ENCODE data around the gene TMEM42. TPM values are rescaled to one million over a fixed set of nuclear protein-coding genes. Genes with fewer than 3 reads are reported as not detected.
A peak's percentile ranks its signal among the peaks of the same experiment; 100 is the strongest.

Gene TMEM42
- total and polyA plus RNA-seq, 2 of the 4 experiments (the other 2 are of a cell fraction): 13.1 to 24.7 TPM

GRCh38 chr3:44875596-44875995 lies 13.9 kb downstream of the TMEM42 start:
- H3K4me3 ChIP-seq (ENCODE audit: insufficient read depth, low read depth, low read length): no peak overlapping the region
- in situ Hi-C loops (cut with MboI; ENCODE audit: low sequenced_read_pairs): loop anchor here (25.0 kb wide), 1 partner anchor 538 kb away; the partner anchor contains the start of gene TCAIM
- intact Hi-C loops (cut with micrococcal nuclease): no loop called here

More at GRCh38 chr3:44875596-44875995, 13.9 kb downstream of the TMEM42 start:
- no peak overlapping the region for H3K4ac ChIP-seq (ENCODE audit: low read depth, low read length)
- CTCF ChIA-PET: no interaction called here
- dilution Hi-C loops (cut with HindIII; ENCODE audit: low sequenced_read_pairs, unreplicated experiment): no loop called here
- H3K56ac ChIP-seq (ENCODE audit: extremely low read depth, insufficient read depth, low read length): no peak overlapping the region
- ATAC-seq (ENCODE audit: low read depth) (no peak), DNase-seq (no peak)
- H4K20me1 ChIP-seq (ENCODE audit: insufficient read depth, low read length): no peaks in the 10 kb centered on the region
- H3K27ac ChIP-seq (ENCODE audit: insufficient read depth, low read length): no peak overlapping the region
- H3K9me3 ChIP-seq (ENCODE audit: control insufficient read depth, insufficient read depth, low read length): no peaks in the 10 kb centered on the region
- BruUV-seq (replicated peaks): no TSS peak
- no peak overlapping the region for H2AK9ac ChIP-seq (replicated peaks; ENCODE audit: low read depth, low read length, poor library complexity)
- no peak overlapping the region for H3K4me2 ChIP-seq (ENCODE audit: low read depth, low read length)
- no peaks in the 10 kb centered on the region for H3K27me3 ChIP-seq (ENCODE audit: control insufficient read depth, insufficient read depth, low read length)
- 40% methylated on average over 1 of the region's 3 CpGs; no CpG with 5 or more reads in 1 of the 2 experiments for WGBS, 2 experiments (ENCODE audit: extremely low coverage in 2 of 2, insufficient read length in 1 of 2)
- H2BK15ac ChIP-seq (ENCODE audit: low read depth, low read length): no peak overlapping the region
- no peak overlapping the region for H2AK5ac ChIP-seq (ENCODE audit: low read depth, low read length)
- H3K9ac ChIP-seq (ENCODE audit: low read depth, low read length): no peak overlapping the region
- no peak overlapping the region for H4K91ac ChIP-seq (ENCODE audit: insufficient read depth, low read depth, low read length)
- no peak overlapping the region for H3K14ac ChIP-seq (replicated peaks; ENCODE audit: low read depth, low read length)
- no peaks in the 10 kb centered on the region for H3K36me3 ChIP-seq (ENCODE audit: control insufficient read depth, insufficient read depth, low read length)
- no peak overlapping the region for H3K23ac ChIP-seq (ENCODE audit: low read depth, low read length)
- TF ChIP-seq USF2 (IDR thresholded peaks at IDR 0.05; ENCODE audit: low read depth, low read length): no peak
- TF ChIP-seq FOS (IDR thresholded peaks at IDR 0.05; ENCODE audit: low read depth, low read length): no peak
- TF ChIP-seq, protein P1, sequence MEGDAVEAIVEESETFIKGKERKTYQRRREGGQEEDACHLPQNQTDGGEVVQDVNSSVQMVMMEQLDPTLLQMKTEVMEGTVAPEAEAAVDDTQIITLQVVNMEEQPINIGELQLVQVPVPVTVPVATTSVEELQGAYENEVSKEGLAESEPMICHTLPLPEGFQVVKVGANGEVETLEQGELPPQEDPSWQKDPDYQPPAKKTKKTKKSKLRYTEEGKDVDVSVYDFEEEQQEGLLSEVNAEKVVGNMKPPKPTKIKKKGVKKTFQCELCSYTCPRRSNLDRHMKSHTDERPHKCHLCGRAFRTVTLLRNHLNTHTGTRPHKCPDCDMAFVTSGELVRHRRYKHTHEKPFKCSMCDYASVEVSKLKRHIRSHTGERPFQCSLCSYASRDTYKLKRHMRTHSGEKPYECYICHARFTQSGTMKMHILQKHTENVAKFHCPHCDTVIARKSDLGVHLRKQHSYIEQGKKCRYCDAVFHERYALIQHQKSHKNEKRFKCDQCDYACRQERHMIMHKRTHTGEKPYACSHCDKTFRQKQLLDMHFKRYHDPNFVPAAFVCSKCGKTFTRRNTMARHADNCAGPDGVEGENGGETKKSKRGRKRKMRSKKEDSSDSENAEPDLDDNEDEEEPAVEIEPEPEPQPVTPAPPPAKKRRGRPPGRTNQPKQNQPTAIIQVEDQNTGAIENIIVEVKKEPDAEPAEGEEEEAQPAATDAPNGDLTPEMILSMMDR (conservative IDR thresholded peaks at IDR 0.05; ENCODE audit: low read depth, low read length): no peak
- no peak for TF ChIP-seq RAD21 (IDR thresholded peaks at IDR 0.05; ENCODE audit: low read length)
- no peak for TF ChIP-seq RCOR1 (IDR thresholded peaks at IDR 0.05; ENCODE audit: insufficient replicate concordance, low read length)
- TF ChIP-seq MAFK (IDR thresholded peaks at IDR 0.05; ENCODE audit: low read depth, low read length): no peak
- no peak for TF ChIP-seq NFE2L2 (IDR thresholded peaks at IDR 0.05; ENCODE audit: low read depth, low read length)
- peak; percentile 67 for TF ChIP-seq CEBPB (IDR thresholded peaks at IDR 0.05; ENCODE audit: low read depth, low read length)
- no peak for TF ChIP-seq MAZ (IDR thresholded peaks at IDR 0.05; ENCODE audit: borderline replicate concordance, low read depth, low read length)
- H4K5ac ChIP-seq (ENCODE audit: low read depth, low read length): no peak overlapping the region
- H2BK20ac ChIP-seq (ENCODE audit: low read depth, low read length): no peak overlapping the region
- H2BK5ac ChIP-seq (ENCODE audit: low read depth, low read length, poor library complexity, severe bottlenecking): no peak overlapping the region
- H4K8ac ChIP-seq (ENCODE audit: low read depth in 2 of 2, low read length in 2 of 2): no peak overlapping the region
- peak overlapping the region; percentile 28 for H2AFZ ChIP-seq (replicated peaks; ENCODE audit: low read length, poor library complexity)
- no peaks in the 10 kb centered on the region for H3K79me1 ChIP-seq (ENCODE audit: low read depth in 1 of 2, low read length in 2 of 2)
- H3K18ac ChIP-seq (ENCODE audit: low read depth, low read length): no peak overlapping the region
- POLR2A ChIA-PET (ENCODE audit: unreplicated experiment): no interaction called here
- peaks cover 2% of the 10 kb centered on the region; the same call in 1 of the 2 replicates for H3K4me1 ChIP-seq (ENCODE audit: control insufficient read depth, insufficient read depth, low read length)
- no peaks in the 10 kb centered on the region for H3K9me1 ChIP-seq (ENCODE audit: insufficient read depth, low read length)
- no peak overlapping the region for H2BK120ac ChIP-seq (ENCODE audit: low read depth, low read length)
